ENCODE results near the gene TCF4. TPM values are rescaled to one million over a fixed set of nuclear protein-coding genes. Genes with fewer than 3 reads are reported as not detected.

Gene TCF4
- total RNA-seq, 1 donor from 2014 or later, result 204 TPM

DNA sequence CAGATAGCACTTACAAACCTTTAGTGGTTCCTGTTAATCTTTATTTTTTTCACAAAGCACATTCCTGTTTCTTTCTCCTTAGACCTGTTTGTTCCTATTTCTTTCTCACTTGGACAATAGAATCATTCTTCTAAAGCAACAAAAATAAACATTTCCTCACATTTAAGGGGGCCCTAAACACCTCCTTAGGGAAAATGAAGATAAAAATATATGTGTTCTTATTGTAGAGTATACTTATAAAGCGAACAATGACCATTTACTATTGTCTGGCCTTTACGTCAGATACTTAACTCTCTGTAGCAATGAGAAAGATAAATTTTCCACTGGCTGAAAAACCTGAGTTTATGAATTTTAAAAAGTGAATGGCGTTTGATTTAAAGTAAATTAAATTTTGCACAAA lies 234.6 kb downstream of the TCF4 start:
- no peak for DNase-seq (ENCODE audit: low spot score)
- intact Hi-C loops (cut with DNase I), result loop anchor here (10.0 kb wide), 1 partner anchor 51 kb away; no protein-coding TSS in a partner anchor
- peak; percentile 27 for ATAC-seq

DNA sequence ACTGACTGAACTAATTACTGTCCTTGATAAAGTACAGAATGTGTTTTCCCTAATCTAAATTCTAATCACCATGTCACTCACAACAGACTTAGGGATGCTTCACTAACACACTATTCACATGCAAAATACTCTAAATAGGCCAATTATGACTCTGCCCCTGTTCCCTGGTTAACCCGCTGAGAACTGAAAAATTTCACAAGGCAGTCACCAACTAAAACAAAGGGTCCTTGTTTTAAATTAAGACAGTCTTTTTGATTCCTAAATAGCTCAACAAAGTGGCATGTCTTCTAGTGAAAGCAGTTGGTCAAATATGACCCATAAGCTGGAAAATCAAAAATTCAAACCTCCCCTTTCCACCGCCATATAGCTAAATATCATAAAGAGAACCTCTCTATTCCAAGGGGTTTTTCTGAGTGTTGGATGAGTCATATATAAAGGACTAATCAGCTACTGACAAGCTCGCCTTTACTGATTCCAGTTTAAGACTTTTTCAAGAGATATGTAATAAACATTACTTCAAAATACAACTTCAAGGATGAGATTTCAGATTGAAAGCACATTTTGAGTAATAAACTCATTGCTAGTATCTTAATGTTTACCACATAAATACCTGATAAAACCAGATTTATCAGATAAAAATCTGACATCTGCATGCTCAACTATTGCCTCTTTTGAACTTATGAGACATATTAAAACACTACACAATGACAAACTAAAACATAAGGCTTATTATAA lies 235.8 kb downstream of the TCF4 start:
- no peak for DNase-seq (ENCODE audit: low spot score)
- no peak for ATAC-seq
- intact Hi-C loops (cut with DNase I), result loop anchor here (10.0 kb wide), 1 partner anchor 53 kb away; no protein-coding TSS in a partner anchor

DNA sequence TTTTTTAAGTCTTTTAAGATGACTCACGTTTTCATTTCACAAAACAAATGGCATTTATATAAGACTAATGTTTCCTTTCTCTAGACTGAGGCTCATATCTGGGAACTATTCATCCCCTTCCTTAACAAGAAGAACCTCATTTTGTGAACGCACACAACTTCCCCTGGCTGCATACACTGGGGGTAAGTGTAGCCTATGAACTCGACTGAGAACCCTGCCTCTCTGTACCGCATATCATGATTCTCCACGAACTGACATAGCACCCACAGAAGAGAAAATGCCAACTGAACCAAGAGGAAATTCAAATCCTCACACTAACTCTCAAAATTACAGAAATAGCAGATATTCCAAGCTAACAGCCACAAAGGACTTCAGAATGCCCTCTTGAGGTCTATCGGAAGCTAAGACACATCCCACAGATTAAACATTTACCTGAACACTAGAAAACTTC lies 236.7 kb downstream of the TCF4 start:
- ATAC-seq, result no peak
- intact Hi-C loops (cut with DNase I), result loop anchor here (10.0 kb wide), 1 partner anchor 54 kb away; no protein-coding TSS in a partner anchor
- DNase-seq (ENCODE audit: low spot score), result no peak

DNA sequence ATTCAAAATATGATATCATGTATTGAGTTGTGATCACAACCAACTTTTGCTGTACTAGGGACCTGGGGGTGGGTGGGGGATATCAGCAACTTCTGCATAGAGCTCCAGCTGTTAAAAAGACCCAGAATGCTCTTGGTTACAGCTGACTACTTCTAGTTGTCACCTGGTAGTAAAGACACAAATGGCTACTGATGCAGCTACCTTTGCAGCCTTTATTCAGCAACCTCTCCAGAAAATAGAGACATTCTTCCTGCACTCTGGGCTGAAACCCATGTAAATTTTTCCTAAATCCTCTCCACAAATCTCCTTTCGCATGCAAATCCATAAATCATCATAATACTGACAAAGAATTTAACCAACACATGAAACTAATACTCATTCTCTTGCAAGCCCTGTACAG lies 238.3 kb downstream of the TCF4 start:
- ATAC-seq (no peak), DNase-seq (ENCODE audit: low spot score) (no peak)
- intact Hi-C loops (cut with DNase I), result loop anchor here (10.0 kb wide), 1 partner anchor 55 kb away; no protein-coding TSS in a partner anchor

DNA sequence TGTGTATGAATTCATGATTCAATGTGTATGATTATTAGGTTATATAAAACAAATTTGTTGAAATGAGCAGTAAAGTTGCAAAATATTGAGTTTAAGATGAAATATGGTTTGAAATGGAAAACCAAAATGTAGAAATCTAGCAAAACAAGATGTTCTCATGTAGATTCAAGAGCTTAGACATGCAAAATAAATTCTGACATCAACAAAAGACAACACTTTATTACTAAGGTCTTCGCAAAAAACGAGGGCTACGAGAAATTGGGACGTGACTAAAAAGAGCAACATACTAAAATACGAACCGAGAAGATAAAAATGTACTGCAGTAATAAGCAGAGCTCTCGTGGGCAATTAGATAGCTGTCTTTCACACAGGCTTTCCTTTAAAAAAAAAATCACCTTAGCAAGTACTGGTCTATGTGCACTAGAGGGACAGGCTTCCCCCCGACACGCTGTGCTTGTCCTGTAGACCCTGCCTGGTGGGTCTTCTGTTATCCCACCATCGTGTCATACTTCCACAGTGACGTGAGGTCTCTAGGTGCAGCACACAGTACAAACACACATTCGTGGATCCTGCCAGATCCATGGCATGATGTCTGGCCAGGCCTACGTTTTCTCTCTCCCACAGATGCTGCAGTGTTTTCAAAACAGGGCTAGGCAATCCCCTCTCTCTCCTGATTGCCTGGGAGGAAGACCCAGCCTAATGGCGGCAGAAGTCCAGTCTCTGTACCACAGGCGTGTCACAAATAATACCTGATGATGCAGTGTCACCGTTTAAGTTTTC lies 240.8 kb downstream of the TCF4 start:
- intact Hi-C loops (cut with DNase I), result no loop called here
- peak; percentile 60 for ATAC-seq

DNA sequence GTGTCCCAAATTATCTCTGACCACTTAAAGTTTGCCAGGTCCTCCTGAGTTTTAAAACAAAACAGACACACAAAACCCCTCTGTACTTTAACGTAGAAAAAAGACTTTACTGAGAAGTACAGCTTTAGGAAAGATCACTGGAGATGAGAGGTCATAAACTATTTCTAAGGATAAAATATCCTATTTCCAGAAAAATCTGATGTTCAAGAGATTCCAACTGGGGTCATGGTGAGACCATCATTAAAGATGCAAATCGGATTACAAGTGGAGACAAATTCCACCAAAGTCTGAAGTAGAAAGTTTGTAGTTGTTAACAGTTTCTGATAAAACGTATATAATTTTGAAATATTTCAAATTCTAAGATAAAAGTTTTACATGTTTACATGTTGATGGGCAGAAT lies 241.6 kb downstream of the TCF4 start:
- ATAC-seq (no peak), DNase-seq (ENCODE audit: low spot score) (no peak)
- intact Hi-C loops (cut with DNase I), result no loop called here

More for the DNA sequence above, 240.8 kb downstream of the TCF4 start:
- DNase-seq (ENCODE audit: low spot score), result no peak

DNA sequence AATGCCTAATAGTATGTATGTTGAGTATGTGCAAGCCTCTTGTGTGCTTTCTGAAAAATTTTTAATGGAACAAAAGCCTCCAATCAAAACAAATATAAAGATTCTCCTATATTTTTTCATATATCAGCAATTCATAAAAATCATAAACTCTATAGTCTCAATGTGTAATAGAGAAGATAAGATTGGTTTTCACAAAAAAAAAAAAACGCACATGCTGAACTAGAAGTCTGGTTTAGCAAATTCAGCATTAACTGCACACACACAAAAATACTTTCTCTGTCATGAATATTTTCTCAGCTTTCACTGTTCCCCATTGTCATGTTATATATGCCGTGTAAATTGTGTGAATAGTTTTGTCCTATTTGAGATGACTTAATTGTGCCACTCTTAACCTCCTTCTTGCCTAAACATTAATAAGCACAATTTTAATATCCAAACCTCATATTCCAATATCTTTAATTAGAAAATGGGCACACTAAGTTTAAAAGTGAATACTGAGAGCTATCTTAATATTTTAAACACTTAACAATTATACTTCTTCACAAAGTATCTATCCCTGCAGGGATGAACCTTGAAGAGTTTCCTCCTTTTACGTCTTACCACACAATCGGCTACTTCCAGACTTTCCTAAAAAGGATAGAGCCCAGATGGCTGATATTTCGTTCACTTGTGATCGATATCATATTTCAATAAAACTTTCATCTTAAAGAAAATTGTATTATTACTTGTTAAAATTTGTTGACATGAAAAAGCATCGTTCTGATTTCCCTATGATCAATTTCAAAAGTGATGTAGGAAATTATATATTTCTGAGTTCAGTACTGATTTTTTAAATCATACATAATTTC lies 242.7 kb downstream of the TCF4 start:
- intact Hi-C loops (cut with DNase I), result no loop called here
- ATAC-seq, result no peak
- DNase-seq (ENCODE audit: low spot score), result no peak

DNA sequence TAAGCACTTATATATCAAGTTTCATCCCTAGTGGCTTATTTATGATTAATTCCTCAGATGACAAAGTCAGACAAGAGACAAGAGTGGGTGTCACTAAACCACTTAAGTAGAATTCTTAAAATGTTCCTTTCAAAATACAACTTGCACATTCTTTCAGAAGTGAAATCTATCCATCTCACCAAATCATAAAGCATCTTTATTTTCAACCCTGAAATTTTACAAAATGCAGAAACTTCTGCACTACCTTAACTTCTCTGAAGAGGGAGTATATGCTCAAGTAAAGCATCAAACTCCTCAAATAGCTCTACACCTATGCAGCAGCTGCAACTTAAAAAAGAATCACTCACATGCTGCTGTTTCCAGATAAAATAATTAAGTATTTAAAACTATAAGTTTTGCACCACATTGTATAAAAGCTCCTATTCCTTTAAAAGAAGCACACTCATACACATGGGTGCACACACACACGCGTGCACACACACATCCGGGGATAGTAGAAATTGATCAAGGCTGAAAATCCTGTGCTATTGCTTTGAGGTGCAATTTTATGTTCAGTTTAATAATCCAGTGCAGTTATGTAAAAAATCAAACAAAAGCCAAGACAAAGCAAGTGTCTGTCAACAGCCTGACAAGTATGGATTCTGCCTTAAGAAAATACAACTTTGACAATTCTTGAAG lies 244.5 kb downstream of the TCF4 start:
- DNase-seq (ENCODE audit: low spot score) (no peak), ATAC-seq (peak; percentile 62)
- intact Hi-C loops (cut with DNase I), result no loop called here

DNA sequence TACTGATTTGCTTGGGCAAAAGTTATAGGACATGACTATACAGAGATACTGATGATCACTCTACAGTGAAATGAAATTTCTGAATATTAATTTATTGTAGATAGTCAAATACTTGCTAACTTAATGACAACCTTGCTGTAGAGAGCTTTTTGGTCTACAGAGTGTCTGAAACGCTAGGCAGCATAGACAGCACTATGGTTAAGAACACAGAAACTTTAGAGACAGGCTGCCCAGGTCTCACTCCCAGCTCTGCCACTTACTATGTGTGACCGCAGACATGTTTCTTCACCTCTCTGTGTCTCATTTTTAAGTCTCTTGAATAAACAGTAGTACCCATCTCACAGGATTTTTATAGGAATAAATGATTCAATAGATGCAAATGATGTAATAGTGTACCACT lies 247.0 kb downstream of the TCF4 start:
- no peak for DNase-seq (ENCODE audit: low spot score)
- intact Hi-C loops (cut with DNase I), result no loop called here
- ATAC-seq, result no peak

DNA sequence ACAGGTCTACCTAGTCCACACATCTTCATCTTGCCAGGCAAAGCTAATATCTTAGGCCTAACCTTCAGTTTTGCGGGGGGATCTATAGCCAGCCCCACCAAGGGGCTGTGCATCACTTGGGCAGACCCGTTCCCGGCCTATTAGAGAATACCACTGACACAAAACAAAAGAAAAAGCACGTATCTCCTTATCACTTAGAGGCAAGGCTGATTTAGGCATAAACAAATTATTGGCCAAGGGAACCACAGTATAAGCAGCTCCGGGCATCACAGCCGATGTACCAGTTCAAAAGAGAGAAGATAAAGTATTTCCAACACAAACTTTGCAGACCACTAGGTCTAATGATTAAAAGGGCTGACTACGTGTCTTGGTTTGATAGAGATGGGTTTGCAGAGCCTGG lies 248.0 kb downstream of the TCF4 start:
- intact Hi-C loops (cut with DNase I), result no loop called here
- DNase-seq (ENCODE audit: low spot score) (no peak), ATAC-seq (no peak)

DNA sequence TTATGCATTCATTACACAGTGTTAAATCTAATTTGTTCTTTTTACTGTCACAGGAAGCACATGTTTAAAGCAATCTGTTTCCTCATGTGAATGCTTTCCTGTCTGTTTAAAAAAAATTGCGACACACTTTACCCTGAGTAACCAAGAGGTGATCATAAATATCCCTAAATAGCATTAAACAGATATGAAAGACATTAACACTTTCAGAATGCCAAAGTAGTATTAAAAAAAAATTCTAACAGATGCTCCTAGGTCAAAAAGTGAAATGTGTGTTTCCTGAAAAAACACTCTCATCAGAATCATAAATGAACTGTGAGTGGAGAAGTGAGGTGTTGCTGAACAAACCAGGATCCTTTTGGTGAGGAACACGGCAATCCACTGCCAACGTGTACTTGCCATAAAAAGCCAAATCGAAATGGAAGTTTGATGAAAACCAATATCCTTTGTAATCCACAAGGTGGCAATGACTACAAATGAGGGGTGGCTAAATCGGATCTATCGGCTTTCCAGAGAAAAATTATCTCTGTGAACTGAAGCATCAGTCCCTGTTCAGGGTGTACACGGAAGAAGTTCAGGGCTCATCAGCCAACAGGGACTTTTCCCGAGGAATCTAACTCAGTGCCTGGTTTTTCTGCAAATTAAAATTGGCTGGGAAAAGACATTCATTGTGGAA lies 248.9 kb downstream of the TCF4 start:
- intact Hi-C loops (cut with DNase I), result no loop called here
- peak; percentile 41 for ATAC-seq
- DNase-seq (ENCODE audit: low spot score), result no peak

DNA sequence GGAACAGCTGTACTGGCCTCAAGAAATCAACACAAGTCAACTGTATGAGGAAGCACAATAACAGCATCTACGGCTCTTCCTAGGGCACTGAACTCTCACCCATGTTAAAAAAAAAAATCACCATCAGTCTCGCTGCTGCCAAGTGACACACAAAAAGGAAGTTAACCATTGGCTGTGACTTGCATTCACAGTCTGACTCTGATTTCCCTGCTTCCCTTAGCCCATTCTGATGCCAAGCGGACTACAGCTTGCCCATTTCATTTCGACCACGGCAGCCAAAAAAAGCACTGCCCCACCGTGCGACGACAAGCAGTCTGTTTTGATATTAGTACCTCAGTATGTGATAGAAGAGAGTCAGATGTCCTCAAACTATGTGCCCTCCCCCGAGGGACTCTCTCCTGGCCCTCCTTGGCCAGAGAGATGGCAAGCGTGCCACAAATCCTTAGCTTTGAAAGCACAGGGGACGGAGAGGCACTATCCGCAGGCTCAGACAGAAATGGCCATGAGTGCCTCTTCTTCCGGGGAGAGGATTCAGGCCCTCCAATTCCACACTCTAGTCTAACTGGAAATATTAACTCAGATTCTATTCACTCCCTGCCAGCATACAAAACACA lies 250.0 kb downstream of the TCF4 start:
- ATAC-seq, result peak; percentile 88
- DNase-seq (ENCODE audit: low spot score), result peak; percentile 53
- intact Hi-C loops (cut with DNase I), result no loop called here

DNA sequence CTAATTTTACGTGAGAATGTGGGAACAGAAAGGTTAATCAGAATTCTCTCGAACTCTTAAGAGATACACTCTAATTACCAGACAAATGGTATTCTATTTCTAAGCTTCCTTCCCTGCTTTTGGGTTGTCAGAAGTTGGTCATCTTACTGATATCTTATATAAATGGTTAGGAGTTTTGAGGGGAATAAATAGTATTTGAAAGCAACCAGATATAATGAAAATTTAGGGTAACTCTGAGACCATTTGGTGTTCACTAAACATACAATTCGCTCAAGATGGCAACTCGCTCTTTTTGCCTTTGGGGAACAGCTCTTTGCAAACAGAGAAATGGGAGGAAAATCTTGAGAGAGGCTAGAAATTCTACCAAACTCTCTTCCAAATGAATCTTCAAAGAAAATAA lies 250.9 kb downstream of the TCF4 start:
- DNase-seq (ENCODE audit: low spot score), result no peak
- no peak for ATAC-seq
- intact Hi-C loops (cut with DNase I), result no loop called here

DNA sequence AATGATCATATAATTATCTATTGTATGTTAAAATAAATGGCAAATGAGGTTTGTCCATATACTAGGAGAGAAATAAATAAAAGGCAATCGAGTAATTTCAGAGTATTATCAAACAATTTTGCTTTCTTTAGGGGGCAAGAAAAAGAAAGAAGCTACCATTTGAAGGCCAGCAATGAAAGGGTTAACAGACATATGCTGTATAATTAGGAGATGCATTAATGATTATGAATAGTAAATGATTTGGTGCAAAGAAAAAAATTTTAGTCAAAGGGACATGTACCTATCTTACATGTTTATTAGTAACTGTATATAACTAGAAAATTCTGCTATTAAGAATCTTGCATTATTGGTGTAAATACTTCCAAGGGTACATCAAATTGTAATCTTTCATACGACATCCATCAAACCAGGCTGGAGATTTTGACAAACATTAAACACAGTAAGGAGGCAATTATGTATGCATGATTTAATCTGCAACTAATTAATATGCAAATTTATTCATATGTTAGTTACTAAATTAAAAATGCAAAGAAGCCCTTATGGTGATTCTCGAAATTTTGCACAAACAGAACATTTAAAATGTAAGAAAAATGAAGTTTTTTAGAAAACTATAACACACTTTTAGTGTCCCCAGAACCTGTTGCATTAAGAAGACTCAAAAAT lies 251.4 kb downstream of the TCF4 start:
- intact Hi-C loops (cut with DNase I), result no loop called here
- ATAC-seq (no peak), DNase-seq (ENCODE audit: low spot score) (no peak)

DNA sequence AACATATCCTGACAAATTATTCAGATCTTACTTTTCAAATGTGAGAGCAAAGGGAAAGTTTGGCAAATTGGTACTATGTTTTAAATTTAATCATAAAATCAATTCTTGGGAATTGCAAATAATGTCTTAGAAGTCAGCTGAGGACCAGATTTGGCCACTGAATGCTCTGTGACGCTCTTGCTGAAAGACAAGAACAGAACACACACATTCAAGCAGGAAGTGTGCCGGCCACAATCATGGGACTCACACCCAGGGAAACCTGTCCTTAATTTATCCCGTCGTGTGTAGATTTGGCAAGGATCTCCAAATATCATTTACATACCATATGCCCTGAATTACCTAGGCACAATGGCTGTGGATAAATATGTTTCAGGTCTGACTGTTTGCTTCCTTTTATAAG lies 253.1 kb downstream of the TCF4 start:
- intact Hi-C loops (cut with DNase I), result no loop called here
- ATAC-seq, result peak; percentile 72

DNA sequence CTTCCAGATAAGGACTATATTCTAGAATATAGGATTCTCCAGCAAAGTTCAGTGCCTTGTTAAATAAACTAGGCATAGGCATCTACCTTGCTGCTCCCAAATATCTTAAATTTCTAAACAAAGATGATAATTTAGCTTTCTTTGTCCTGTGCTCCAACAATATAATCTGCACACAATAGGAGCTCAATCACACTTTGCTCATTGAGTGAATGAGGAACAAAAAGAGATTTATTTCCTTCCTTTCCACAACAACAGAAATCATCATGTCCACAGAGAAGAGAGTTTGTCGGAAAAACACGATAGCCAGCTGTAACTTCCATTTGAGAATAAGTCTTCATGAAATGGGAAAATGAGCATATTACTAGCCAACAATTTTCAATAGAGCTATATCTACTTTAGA lies 256.7 kb downstream of the TCF4 start:
- intact Hi-C loops (cut with DNase I), result no loop called here
- DNase-seq (ENCODE audit: low spot score) (no peak), ATAC-seq (no peak)

More for the DNA sequence above, 253.1 kb downstream of the TCF4 start:
- DNase-seq (ENCODE audit: low spot score), result peak; percentile 72

DNA sequence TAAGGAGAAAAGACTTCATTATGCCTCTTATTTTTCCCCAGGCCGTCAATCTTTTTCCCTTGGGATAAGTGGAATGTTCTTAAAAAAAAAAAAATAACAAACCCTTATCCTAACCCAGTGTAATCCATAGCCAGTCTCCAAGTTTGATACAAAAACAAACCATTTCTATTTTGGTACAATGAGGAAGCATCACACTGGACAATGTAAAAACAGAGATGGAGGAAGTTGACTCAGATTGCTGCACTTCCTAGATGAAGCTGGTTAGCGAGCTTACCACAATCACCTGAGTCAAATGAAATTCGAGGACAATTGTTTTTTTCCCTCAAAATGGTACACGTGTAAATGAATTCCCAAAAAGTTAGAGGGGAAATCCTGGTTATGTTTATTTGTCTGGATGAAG lies 259.7 kb downstream of the TCF4 start:
- ATAC-seq (peak; percentile 79), DNase-seq (ENCODE audit: low spot score) (no peak)
- intact Hi-C loops (cut with DNase I), result no loop called here

Data from sciatic nerve (tissue), 2 donors.